ENCODE measurements around the gene DNAJC28. TPM values are rescaled to one million over a fixed set of nuclear protein-coding genes. Genes with fewer than 3 reads are reported as not detected.
A peak's percentile ranks its signal among the peaks of the same experiment; 100 is the strongest.
"Not testable (repeated sequence)": the region's sequence is repeated elsewhere in the genome, so short reads cannot be mapped to it uniquely, and the experiment has no call there.

DNAJC28 gene
- total RNA-seq, 1 donor: 2.7 TPM

- no peak for TF ChIP-seq CTCF (IDR thresholded peaks at IDR 0.05; ENCODE audit: insufficient read depth, low read length)
Observed at GRCh38 chr21:33455686-33456446, 35.6 kb downstream of the DNAJC28 start.

GRCh38 chr21:33452362-33452761, 39.2 kb downstream of the DNAJC28 start:
- H3K4me3 ChIP-seq (ENCODE audit: low read depth, low read length): no peak overlapping the region
- no peak for DNase-seq (ENCODE audit: low read depth)
- TF ChIP-seq CTCF (IDR thresholded peaks at IDR 0.05; ENCODE audit: insufficient read depth, low read length): no peak

More at GRCh38 chr21:33455686-33456446, 35.6 kb downstream of the DNAJC28 start:
- H3K4me3 ChIP-seq (ENCODE audit: low read depth, low read length): no peak overlapping the region
- DNase-seq (ENCODE audit: low read depth): no peak

- H3K4me3 ChIP-seq (ENCODE audit: low read depth, low read length): no peak overlapping the region
- no peak for TF ChIP-seq CTCF (IDR thresholded peaks at IDR 0.05; ENCODE audit: insufficient read depth, low read length)
- DNase-seq (ENCODE audit: low read depth): no peak
Observed at GRCh38 chr21:33451634-33452071, 39.9 kb downstream of the DNAJC28 start.

GRCh38 chr21:33449616-33450015, 41.9 kb downstream of the DNAJC28 start:
- no peak overlapping the region for H3K4me3 ChIP-seq (ENCODE audit: low read depth, low read length)
- no peak for TF ChIP-seq CTCF (IDR thresholded peaks at IDR 0.05; ENCODE audit: insufficient read depth, low read length)
- peak; percentile 13 for DNase-seq (ENCODE audit: low read depth)

- not testable (repeated sequence) for H3K4me3 ChIP-seq (ENCODE audit: low read depth, low read length); DNase-seq (ENCODE audit: low read depth)
Observed at GRCh38 chr21:33446620-33447019, 44.9 kb downstream of the DNAJC28 start.

GRCh38 chr21:33444499-33444898, 47.0 kb downstream of the DNAJC28 start:
- no peak overlapping the region for H3K4me3 ChIP-seq (ENCODE audit: low read depth, low read length)
- no peak for DNase-seq (ENCODE audit: low read depth)
- TF ChIP-seq CTCF (IDR thresholded peaks at IDR 0.05; ENCODE audit: insufficient read depth, low read length): no peak

GRCh38 chr21:33443194-33443593, 48.3 kb downstream of the DNAJC28 start:
- no peak for TF ChIP-seq CTCF (IDR thresholded peaks at IDR 0.05; ENCODE audit: insufficient read depth, low read length)
- no peak for DNase-seq (ENCODE audit: low read depth)

More at GRCh38 chr21:33443194-33443593, 48.3 kb downstream of the DNAJC28 start:
- no peak overlapping the region for H3K4me3 ChIP-seq (ENCODE audit: low read depth, low read length)

Data from fibroblast of the aortic adventitia (primary cell).